Measurements from ENCODE around the gene RTN3.

- TF ChIP-seq, protein P1, sequence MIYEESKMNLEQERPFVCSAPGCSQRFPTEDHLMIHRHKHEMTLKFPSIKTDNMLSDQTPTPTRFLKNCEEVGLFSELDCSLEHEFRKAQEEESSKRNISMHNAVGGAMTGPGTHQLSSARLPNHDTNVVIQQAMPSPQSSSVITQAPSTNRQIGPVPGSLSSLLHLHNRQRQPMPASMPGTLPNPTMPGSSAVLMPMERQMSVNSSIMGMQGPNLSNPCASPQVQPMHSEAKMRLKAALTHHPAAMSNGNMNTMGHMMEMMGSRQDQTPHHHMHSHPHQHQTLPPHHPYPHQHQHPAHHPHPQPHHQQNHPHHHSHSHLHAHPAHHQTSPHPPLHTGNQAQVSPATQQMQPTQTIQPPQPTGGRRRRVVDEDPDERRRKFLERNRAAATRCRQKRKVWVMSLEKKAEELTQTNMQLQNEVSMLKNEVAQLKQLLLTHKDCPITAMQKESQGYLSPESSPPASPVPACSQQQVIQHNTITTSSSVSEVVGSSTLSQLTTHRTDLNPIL (CRISPR knock-in tag; IDR thresholded peaks at IDR 0.05; ENCODE audit: low read depth), result no peak
- TF ChIP-seq ZFP30 (CRISPR knock-in tag; IDR thresholded peaks at IDR 0.05) (no peak), PATZ1 (CRISPR knock-in tag; IDR thresholded peaks at IDR 0.05; ENCODE audit: borderline replicate concordance) (no peak), TOX (CRISPR knock-in tag; IDR thresholded peaks at IDR 0.05; ENCODE audit: borderline replicate concordance) (no peak), SNAI2 (CRISPR knock-in tag; IDR thresholded peaks at IDR 0.05) (no peak), ARNTL (CRISPR knock-in tag; IDR thresholded peaks at IDR 0.05; ENCODE audit: borderline replicate concordance, low read depth) (no peak), GLIS3 (CRISPR knock-in tag; IDR thresholded peaks at IDR 0.05) (no peak), ZNF8 (CRISPR knock-in tag; IDR thresholded peaks at IDR 0.05) (no peak), ZNF565 (CRISPR knock-in tag; conservative IDR thresholded peaks at IDR 0.05; ENCODE audit: low read depth) (no peak), ZFP3 (CRISPR knock-in tag; IDR thresholded peaks at IDR 0.05) (no peak)
These were observed 79.3 kb downstream of the RTN3 start for GRCh38 chr11:63760487-63761079.
